HepG2 (cell line): ENCODE data around the gene VPS52.

Experiments
- ETV6 ChIP-seq: sonication (generic); formaldehyde crosslinking; conservative IDR thresholded peaks from 2 replicates; pipeline ENCODE4 v1.4.0; 2020; ENCODE audit warnings: missing genetic modification reagents
- MAFK ChIP-seq, 2 experiments: IDR thresholded peaks in 1 of 2; conservative IDR thresholded peaks in 1 of 2; 2 replicates each; pipeline ENCODE4 v1.6.1; 2011; ENCODE audit warnings: improper control_type of control experiment in 2 of 2, low read length in 2 of 2
- RBFOX2 ChIP-seq: fragments of 200-400 bp; formaldehyde crosslinking; IDR thresholded peaks from 2 replicates; pipeline ENCODE4 v1.6.1; 2017; ENCODE audit warnings: low read depth, mild to moderate bottlenecking, low read length
- RFX5 ChIP-seq: IDR thresholded peaks from 2 replicates; pipeline ENCODE4 v1.6.1; 2011; ENCODE audit warnings: low read depth, low read length, improper control_type of control experiment
- ZNF788 ChIP-seq: sonication (generic); formaldehyde crosslinking; IDR thresholded peaks from 2 replicates; pipeline ENCODE4 v1.5.0; 2020; ENCODE audit warnings: mild to moderate bottlenecking, missing genetic modification reagents, borderline replicate concordance
- TF ChIP-seq, protein P1 (sequence below): sonication (generic); formaldehyde crosslinking; IDR thresholded peaks from 2 replicates; pipeline ENCODE4 v1.4.0; 2020; ENCODE audit warnings: missing genetic modification reagents
- TF ChIP-seq, protein P2 (sequence below): sonication (generic); formaldehyde crosslinking; IDR thresholded peaks from 2 replicates; pipeline ENCODE4 v1.4.0; 2020; ENCODE audit warnings: missing genetic modification reagents

DNA sequence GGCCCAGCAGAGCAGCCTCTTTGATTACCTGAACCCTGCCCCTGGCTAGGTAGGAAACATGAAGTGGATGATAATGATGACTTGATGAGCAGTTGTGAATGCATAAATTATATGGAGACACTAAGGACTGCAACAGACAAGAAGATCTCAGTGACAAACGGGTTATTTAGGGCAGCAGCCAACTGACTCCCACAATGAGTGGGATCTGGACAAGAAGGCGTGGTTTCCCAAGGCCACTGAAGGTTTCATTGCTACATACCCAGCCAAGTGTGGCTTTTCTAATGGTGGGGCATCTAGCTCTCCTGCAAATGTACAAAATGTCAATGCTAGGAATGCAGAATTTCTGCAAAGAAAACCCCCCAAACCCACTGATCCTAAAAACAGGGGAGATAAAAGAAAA lies 33.9 kb downstream of the VPS52 start:
- TF ChIP-seq, protein P1, sequence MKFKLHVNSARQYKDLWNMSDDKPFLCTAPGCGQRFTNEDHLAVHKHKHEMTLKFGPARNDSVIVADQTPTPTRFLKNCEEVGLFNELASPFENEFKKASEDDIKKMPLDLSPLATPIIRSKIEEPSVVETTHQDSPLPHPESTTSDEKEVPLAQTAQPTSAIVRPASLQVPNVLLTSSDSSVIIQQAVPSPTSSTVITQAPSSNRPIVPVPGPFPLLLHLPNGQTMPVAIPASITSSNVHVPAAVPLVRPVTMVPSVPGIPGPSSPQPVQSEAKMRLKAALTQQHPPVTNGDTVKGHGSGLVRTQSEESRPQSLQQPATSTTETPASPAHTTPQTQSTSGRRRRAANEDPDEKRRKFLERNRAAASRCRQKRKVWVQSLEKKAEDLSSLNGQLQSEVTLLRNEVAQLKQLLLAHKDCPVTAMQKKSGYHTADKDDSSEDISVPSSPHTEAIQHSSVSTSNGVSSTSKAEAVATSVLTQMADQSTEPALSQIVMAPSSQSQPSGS, result no peak
- TF ChIP-seq RFX5 (no peak), MAFK (conservative IDR thresholded peaks at IDR 0.05 in 1 of 2, IDR thresholded peaks at IDR 0.05 in 1 of 2; ENCODE audit: low read length in 2 of 2) (no peak), ZNF788 (no peak), ETV6 (CRISPR knock-in tag) (no peak), RBFOX2 (no peak)
- TF ChIP-seq, protein P2, sequence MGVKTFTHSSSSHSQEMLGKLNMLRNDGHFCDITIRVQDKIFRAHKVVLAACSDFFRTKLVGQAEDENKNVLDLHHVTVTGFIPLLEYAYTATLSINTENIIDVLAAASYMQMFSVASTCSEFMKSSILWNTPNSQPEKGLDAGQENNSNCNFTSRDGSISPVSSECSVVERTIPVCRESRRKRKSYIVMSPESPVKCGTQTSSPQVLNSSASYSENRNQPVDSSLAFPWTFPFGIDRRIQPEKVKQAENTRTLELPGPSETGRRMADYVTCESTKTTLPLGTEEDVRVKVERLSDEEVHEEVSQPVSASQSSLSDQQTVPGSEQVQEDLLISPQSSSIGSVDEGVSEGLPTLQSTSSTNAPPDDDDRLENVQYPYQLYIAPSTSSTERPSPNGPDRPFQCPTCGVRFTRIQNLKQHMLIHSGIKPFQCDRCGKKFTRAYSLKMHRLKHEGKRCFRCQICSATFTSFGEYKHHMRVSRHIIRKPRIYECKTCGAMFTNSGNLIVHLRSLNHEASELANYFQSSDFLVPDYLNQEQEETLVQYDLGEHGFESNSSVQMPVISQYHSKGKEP (CRISPR knock-in tag), result no peak
